ENCODE results near the gene AMN.

DNA sequence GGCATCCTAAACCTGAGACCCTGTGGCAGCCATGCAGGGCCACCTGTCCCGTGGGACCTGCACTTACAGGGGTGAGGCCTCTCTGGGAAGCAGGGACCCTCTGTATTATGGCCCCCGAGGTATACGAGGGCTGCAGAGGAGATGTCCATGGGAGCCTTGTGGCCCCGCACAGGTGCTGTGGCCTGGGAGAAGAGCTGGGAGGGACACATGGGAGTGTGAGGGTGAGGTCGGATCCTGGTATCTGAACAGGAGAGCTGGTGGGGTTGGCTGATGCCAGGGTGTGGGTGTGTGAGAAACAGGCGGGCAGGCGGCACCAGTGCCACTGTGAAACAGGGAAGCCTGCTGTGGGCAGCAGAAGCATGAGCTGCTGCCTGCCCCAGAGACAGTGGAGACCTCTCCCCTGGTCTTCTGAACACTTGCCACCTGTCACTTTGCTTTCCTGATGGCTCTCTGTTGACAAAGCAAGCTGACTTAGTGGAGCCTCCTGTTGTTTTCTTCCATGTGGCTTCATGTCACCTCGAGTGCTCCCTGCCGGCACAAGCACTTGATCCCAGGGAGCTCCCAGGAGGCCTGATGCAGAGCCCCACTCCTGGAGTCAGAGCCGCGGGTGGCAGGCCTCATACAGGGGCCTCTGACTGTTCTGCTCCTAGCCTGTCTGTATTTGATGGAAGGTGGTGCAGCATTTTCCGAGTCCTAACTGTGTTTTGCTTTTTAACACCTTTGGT lies 19.8 kb upstream of the AMN start:
- TF ChIP-seq, protein P1, sequence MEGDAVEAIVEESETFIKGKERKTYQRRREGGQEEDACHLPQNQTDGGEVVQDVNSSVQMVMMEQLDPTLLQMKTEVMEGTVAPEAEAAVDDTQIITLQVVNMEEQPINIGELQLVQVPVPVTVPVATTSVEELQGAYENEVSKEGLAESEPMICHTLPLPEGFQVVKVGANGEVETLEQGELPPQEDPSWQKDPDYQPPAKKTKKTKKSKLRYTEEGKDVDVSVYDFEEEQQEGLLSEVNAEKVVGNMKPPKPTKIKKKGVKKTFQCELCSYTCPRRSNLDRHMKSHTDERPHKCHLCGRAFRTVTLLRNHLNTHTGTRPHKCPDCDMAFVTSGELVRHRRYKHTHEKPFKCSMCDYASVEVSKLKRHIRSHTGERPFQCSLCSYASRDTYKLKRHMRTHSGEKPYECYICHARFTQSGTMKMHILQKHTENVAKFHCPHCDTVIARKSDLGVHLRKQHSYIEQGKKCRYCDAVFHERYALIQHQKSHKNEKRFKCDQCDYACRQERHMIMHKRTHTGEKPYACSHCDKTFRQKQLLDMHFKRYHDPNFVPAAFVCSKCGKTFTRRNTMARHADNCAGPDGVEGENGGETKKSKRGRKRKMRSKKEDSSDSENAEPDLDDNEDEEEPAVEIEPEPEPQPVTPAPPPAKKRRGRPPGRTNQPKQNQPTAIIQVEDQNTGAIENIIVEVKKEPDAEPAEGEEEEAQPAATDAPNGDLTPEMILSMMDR (IDR thresholded peaks at IDR 0.05; ENCODE audit: low read depth, low read length) = no peak
- TF ChIP-seq, protein P2, sequence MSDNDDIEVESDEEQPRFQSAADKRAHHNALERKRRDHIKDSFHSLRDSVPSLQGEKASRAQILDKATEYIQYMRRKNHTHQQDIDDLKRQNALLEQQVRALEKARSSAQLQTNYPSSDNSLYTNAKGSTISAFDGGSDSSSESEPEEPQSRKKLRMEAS (IDR thresholded peaks at IDR 0.05; ENCODE audit: low read depth, low read length) = no peak
- TF ChIP-seq POLR2A (IDR thresholded peaks at IDR 0.05; ENCODE audit: extremely low read depth, insufficient read length) (no peak), MYC (IDR thresholded peaks at IDR 0.05; ENCODE audit: low read depth, low read length) (no peak)
